OCI-LY1 (cell line): ENCODE measurements around the gene GMEB2.
A peak's percentile ranks its signal among the peaks of the same experiment; 100 is the strongest.

ENCODE experiments used
- H2AFZ ChIP-seq: fragments of 200-600 bp; sonication (generic), shearing (Covaris generic); 2 replicates; pipeline ENCODE4 v1.6.0; 2014; ENCODE audit warnings: antibody characterized with exemption, mild to moderate bottlenecking, low read length
- H3F3A ChIP-seq: fragments of 200-600 bp; sonication (generic), shearing (Covaris generic); 2 replicates; pipeline ENCODE4 v1.6.0; 2014; ENCODE audit warnings: mild to moderate bottlenecking, antibody characterized with exemption, low read length, moderate library complexity; ENCODE audit not compliant: insufficient read depth
- H3K27ac ChIP-seq: fragments of 200-600 bp; sonication (generic); 2 replicates; pipeline ENCODE4 v1.5.1; 2014; ENCODE audit warnings: low read length, mixed run types, mild to moderate bottlenecking, low read depth; ENCODE audit not compliant: poor library complexity, severe bottlenecking
- H3K27me3 ChIP-seq: fragments of 200-600 bp; sonication (generic); 2 replicates; pipeline ENCODE4 v1.6.0; 2014; ENCODE audit warnings: antibody characterized with exemption, mild to moderate bottlenecking, low read length, moderate library complexity; ENCODE audit not compliant: insufficient read depth
- H3K36me3 ChIP-seq: fragments of 200-600 bp; sonication (generic); 2 replicates; pipeline ENCODE4 v1.6.1; 2014; ENCODE audit warnings: mild to moderate bottlenecking, antibody characterized with exemption, low read length, moderate library complexity, mixed read lengths; ENCODE audit not compliant: insufficient read depth
- H3K4me1 ChIP-seq: fragments of 200-600 bp; sonication (generic); 2 replicates; pipeline ENCODE4 v1.5.1; 2014; ENCODE audit warnings: mild to moderate bottlenecking, low read length, moderate library complexity; ENCODE audit not compliant: insufficient read depth, severe bottlenecking
- H3K4me2 ChIP-seq: fragments of 200-600 bp; sonication (generic), shearing (Covaris generic); 2 replicates; pipeline ENCODE4 v1.6.1; 2014; ENCODE audit warnings: low read length
- H3K4me3 ChIP-seq: fragments of 200-600 bp; sonication (generic); 2 replicates; pipeline ENCODE4 v1.5.1; 2014; ENCODE audit warnings: low read length, low read depth, mild to moderate bottlenecking, mixed read lengths; ENCODE audit not compliant: poor library complexity, severe bottlenecking
- H3K79me2 ChIP-seq: fragments of 200-600 bp; shearing (Covaris generic); 2 replicates; pipeline ENCODE4 v1.6.1; 2016; ENCODE audit warnings: mixed run types, low read length, mixed read lengths; ENCODE audit not compliant: insufficient read depth
- H3K9ac ChIP-seq: fragments of 200-600 bp; sonication (generic), shearing (Covaris generic); 2 replicates; pipeline ENCODE4 v1.6.1; 2014; ENCODE audit warnings: mild to moderate bottlenecking, low read length, mixed read lengths
- H3K9me2 ChIP-seq: fragments of 200-600 bp; sonication (generic), shearing (Covaris generic); 2 replicates; pipeline ENCODE4 v1.6.1; 2014; ENCODE audit warnings: low read depth, mild to moderate bottlenecking, low read length, mixed read lengths
- H3K9me3 ChIP-seq: fragments of 200-600 bp; shearing (Covaris generic); 2 replicates; pipeline ENCODE4 v1.6.1; 2014; ENCODE audit warnings: low read length, mixed read lengths
- H4K20me1 ChIP-seq: fragments of 200-600 bp; sonication (generic), shearing (Covaris generic); 2 replicates; pipeline ENCODE4 v1.6.0; 2016; ENCODE audit warnings: mild to moderate bottlenecking, low read length; ENCODE audit not compliant: insufficient read depth
- EZH2 ChIP-seq: fragments of 200-600 bp; sonication (generic), shearing (Covaris generic); IDR thresholded peaks from 2 replicates; pipeline ENCODE4 v1.8.0; 2017; ENCODE audit warnings: borderline replicate concordance, mixed run types, mild to moderate bottlenecking, antibody characterized with exemption, low read length, moderate library complexity, mixed read lengths
- TF ChIP-seq, protein P1 (sequence below): fragments of 200-600 bp; sonication (generic), shearing (Covaris generic); IDR thresholded peaks from 2 replicates; pipeline ENCODE4 v1.5.1; 2017; ENCODE audit warnings: mild to moderate bottlenecking, antibody characterized with exemption, low read length, moderate library complexity, mixed read lengths

Gene GMEB2

DNA sequence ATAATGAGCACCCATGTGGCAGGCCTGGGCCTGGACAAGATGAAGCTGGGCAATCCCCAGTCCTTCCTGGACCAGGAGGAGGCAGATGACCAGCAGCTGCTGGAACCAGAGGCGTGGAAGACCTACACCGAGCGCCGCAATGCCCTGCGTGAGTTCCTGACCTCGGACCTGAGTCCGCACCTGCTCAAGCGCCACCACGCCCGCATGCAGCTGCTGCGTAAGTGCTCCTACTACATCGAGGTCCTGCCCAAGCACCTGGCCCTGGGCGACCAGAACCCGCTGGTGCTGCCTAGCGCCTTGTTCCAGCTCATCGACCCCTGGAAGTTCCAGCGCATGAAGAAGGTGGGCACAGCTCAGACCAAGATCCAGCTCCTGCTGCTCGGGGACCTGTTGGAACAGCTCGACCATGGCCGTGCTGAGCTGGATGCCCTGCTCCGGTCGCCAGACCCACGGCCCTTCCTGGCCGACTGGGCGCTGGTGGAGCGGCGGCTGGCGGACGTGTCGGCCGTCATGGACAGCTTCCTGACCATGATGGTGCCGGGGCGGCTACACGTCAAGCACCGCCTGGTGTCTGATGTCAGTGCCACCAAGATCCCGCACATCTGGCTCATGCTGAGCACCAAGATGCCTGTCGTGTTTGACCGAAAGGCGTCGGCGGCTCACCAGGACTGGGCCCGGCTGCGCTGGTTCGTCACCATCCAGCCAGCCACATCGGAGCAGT lies 71.1 kb downstream of the GMEB2 start:
- Histone ChIP-seq H4K20me1 (no peaks in the 10 kb centered on the region), H3F3A (0 out of 2 replicates have a peak, but pooled peaks cover 5% of the 10 kb centered on the region), H3K9me2 (no peaks in the 10 kb centered on the region), H3K9ac (no peak overlapping the region), H3K4me1 (peaks cover 18% of the 10 kb centered on the region), H3K9me3 (no peaks in the 10 kb centered on the region), H3K4me2 (no peak overlapping the region), H3K79me2 (no peaks in the 10 kb centered on the region), H3K36me3 (no peaks in the 10 kb centered on the region), H2AFZ (no peak overlapping the region), H3K4me3 (no peak overlapping the region), H3K27me3 (peaks cover 9% of the 10 kb centered on the region; the same call in 1 of the 2 replicates), H3K27ac (no peak overlapping the region)
- TF ChIP-seq EZH2: no peak
- TF ChIP-seq, protein P1, sequence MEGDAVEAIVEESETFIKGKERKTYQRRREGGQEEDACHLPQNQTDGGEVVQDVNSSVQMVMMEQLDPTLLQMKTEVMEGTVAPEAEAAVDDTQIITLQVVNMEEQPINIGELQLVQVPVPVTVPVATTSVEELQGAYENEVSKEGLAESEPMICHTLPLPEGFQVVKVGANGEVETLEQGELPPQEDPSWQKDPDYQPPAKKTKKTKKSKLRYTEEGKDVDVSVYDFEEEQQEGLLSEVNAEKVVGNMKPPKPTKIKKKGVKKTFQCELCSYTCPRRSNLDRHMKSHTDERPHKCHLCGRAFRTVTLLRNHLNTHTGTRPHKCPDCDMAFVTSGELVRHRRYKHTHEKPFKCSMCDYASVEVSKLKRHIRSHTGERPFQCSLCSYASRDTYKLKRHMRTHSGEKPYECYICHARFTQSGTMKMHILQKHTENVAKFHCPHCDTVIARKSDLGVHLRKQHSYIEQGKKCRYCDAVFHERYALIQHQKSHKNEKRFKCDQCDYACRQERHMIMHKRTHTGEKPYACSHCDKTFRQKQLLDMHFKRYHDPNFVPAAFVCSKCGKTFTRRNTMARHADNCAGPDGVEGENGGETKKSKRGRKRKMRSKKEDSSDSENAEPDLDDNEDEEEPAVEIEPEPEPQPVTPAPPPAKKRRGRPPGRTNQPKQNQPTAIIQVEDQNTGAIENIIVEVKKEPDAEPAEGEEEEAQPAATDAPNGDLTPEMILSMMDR: no peak

DNA sequence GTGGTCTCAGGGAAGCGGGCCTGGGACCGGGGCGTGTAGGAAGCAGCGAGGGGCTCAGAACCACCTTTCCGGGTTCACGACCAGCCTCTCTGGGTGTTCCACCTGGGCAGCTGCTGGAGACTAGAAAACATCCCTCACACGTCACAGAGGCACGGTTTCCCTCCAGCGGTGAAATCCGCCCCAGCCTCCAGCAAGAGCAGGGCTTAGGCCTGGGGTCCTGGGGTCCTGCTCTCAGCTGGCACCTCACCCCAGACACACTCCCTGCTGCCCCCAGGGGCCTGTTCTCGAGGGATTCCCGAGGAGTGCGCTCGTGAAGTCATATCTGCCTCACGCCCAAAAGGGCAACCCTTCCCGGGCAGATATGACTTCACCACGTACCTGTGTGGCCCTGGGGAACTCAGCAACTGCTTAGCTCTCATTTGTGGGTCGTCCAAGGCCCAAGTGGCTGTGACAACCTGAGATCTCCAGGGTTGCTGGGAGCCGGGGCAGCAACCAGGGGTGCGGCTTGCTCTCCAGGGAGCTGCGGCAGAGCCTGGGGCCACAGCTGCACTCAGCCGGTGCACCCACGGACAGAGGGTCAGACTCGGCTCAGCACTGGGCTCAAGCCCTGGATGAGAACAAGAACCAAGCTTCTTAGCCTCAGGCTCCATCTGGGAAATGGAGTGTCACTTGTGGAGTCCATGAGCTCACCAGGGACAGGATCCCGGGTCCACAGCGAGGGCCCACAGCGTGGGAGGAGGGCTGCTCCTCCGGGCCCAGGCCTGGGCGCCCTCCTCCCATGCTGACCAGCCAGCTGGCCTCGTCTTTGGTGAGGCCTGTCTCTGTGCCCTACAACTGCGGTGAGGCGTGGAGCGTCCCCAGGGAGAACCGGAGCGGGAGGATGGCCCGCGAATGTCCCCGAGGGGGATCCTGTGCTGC lies 72.3 kb downstream of the GMEB2 start:
- Histone ChIP-seq H3K9ac (no peak overlapping the region), H3K4me2 (peak overlapping the region; percentile 61; the same call in 1 of the 2 replicates), H3K4me3 (no peak overlapping the region), H3K9me2 (no peaks in the 10 kb centered on the region), H3K4me1 (peaks cover 18% of the 10 kb centered on the region), H3F3A (0 out of 2 replicates have a peak, but pooled peaks cover 5% of the 10 kb centered on the region), H4K20me1 (no peaks in the 10 kb centered on the region), H3K36me3 (no peaks in the 10 kb centered on the region), H3K27me3 (peaks cover 11% of the 10 kb centered on the region; the same call in 1 of the 2 replicates), H2AFZ (no peak overlapping the region), H3K27ac (no peak overlapping the region), H3K9me3 (no peaks in the 10 kb centered on the region), H3K79me2 (no peaks in the 10 kb centered on the region)
- TF ChIP-seq, protein P1: no peak
- TF ChIP-seq EZH2: no peak

DNA sequence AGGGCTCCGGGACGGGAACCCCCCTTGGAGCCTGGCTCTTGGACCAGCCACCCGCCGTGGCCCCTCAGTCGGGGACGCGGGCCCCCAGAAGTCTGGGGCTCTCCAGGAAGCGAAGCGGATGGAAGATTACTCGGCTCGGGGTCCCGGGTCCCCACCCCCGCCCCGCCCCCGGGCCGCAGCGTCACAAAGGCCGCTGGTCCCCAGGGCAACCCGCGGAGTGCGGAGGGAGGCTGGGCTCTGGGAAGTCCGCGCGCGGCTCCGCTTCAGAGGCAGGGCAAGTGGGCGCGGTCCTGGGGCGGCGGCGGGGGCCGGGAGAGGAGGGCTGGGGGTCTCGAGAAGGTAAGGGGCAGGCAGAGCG lies 73.0 kb downstream of the GMEB2 start, which contains the start of gene FNDC11:
Gene FNDC11 (plus strand): TSS at position 227 of the 358 bp plus-strand sequence. CDS start 1,505 bp downstream, outside the sequence.
- no peaks in the 10 kb centered on the region for H3K79me2 ChIP-seq
- TF ChIP-seq EZH2: no peak
- TF ChIP-seq, protein P1: no peak
- no peak within 1 kb of the TSS for H3K27ac ChIP-seq
- H3K4me1 ChIP-seq: peaks cover 18% of the 10 kb centered on the region
- no peaks in the 10 kb centered on the region for H3K36me3 ChIP-seq
- H3K9ac ChIP-seq: no peak within 1 kb of the TSS
- H3F3A ChIP-seq: 0 out of 2 replicates have a peak, but pooled peaks cover 5% of the 10 kb centered on the region
- no peaks in the 10 kb centered on the region for H4K20me1 ChIP-seq
- peak within 1 kb of the TSS; percentile 61 for H3K4me2 ChIP-seq
- no peak within 1 kb of the TSS for H2AFZ ChIP-seq
- H3K9me3 ChIP-seq: no peaks in the 10 kb centered on the region
- H3K27me3 ChIP-seq: peaks cover 11% of the 10 kb centered on the region; the same call in 1 of the 2 replicates
- H3K9me2 ChIP-seq: no peaks in the 10 kb centered on the region
- H3K4me3 ChIP-seq: peak within 1 kb of the TSS; percentile 48
